HG03097 (cell line): ENCODE measurements around the gene CHIA.

Experiments
- ATAC-seq: cut with Tn5 transposase; IDR thresholded peaks from one replicate; pipeline ENCODE4 v1.9.1; 2021; ENCODE audit not compliant: unreplicated experiment, low FRiP score

The CHIA gene

DNA sequence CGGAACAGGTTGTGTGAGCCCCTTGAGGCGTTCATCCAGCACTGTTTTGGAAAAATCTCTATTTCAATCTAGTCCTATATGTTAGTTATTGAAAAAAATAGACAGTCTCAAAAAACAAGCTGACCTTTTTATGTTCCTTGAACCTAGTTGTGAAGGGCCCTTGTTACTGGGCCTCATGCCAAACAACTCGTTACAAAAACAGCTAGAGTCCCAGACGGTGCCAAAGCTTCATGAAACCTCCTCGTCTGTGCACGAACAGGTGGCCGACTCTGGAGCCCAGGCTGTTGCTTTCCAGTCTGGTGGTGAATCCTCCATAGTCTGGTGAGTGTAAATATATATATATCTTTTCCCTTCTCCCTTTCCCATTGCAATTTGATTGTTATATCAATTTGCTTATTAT is at the start of gene CHIA:
TSS of gene CHIA (plus strand) at position 222 of the 400 bp plus-strand sequence. CDS start 19,617 bp downstream, outside the sequence.
- ATAC-seq, result no peak

DNA sequence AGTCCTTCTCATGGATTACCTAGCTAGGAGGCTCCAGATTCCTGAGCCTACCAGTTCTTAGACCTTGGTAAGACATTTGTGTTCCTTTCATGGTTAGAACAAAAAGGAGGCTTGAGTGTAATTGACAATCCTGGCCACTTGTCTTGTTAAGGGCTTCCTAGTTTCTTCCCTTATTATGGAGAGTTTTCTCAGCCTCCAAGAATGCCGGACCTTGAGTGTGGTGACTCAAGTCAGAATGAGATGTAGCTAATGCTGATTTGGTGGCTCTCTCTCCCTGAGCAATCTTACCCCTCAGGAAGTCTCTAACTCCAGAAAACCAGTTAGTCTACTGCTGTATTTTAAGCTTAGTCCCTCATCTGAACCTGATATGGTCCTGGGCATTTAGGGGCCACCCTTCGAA is 48.9 kb upstream of the CHIA start:
- no peak for ATAC-seq

DNA sequence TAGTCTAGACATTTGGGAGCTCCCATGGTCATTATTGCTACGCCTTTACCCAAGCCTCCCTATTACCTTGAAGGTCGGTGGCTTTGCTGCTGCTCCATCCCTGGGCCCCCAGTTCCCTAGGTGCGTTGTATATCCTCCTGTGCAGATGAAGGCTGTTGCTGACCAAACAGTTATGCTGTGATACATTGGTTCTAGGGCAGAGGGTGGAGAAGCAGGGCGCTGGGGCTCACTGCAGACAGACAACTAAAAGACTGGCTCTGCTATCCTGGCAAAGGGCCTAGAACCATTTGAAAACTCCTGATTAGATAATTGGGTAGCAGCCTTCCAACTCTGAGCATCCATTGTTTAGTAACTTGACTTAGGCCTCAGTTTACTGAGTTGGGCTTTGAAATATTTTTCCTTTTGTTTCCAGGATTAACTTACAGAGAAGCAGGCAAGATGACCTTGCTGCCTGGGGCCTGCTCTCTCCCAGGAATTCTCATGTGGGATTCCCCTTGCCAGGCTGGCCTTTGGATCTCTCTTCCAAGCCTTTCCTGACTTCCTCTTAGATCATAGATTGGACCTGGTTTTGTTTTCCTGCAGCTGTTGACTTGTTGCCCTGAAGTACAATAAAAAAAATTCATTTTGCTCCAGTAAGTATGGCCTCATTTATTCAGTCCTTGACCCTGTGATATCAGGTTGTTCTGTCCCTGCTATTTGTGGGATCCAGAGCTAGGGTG is 47.7 kb upstream of the CHIA start:
- no peak for ATAC-seq

DNA sequence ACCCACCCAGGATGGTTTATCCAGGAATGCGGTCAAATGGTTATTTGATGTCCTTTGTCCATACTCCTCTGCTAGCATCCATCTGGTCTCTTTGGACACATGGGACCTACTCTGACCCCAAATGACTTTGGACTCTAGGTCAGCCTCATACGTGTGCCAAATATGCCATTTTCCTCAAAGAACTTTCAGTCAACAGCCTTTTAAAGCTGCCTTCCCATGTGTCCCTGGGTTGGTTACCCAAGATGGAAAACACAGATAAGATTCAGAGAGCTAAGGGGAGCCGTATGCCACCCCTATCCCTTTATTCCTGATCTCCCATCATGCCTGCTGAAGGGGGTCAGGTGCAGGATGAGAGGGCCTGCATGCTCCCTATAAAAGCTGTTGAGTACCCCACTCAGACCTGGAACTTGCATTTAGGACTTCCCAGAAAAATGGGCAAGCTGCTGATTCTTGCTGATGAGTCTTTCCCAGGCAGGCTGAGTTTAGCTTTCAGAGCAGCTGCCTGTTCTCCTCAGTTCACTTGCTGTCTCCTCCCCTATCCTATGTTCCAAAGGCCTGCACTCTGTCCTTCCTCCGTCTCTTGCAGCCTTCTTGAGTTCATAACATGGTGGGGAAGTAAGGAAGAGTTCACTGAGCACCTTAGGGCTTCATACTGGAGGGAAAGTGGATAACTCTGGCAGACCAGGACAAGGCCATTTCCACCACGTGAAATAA is 43.4 kb upstream of the CHIA start:
- no peak for ATAC-seq

DNA sequence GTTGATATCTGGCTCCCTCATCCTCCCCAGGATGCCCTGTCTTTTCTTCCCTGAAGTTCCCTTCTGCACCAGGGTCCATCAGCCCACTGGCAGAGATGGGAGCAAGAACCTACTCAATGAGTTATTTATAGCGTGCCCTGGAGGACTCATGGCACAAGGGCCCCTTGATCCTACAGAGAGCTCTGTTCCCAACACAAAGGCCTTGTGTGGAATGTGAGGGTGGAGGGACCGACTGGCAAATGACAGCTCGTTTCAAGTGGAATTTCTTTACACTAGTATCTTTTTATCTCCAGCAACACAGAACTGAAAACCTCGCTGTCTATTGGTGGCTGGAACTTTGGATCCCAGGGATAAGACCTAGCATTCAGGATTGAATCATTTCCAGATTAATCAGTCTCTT is 40.7 kb upstream of the CHIA start:
- ATAC-seq, result no peak

DNA sequence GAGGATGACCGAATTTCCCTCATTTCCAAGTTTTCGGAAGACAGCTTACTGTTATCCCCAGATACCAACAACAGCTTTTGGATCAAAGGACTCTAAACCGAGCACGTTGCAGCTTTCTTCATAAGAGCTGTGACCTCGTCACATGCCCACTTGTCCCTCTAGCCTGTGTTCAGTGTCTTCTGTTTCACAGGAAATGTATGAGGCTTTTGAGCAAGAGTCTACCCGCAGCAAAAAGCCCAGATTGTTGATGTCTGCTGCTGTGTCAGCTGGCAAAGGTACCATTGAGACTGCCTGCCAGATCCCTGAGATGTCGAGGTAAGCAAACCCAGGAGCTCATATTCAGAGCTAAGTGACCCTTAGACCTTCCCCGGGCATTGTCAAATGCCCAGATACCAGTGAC is 39.1 kb upstream of the CHIA start:
- ATAC-seq, result no peak

DNA sequence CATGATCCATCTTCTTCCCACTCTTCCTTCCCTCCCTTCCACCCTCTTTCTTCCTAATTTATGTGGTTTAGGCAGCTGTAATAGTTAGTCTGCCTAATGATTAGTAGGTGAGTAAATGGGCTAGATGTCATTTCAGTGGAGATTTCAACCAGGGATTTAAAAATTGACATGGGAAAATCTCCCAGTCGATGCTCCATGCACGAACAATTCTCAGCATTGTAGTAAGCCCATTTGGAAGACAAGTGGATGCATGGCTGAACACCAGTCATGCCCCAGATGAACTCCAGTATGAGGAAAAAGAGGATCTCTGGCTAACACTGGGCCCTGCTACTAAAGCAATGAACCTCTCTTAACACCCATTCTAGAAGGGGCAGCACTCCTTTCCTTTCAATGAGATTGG is 37.9 kb upstream of the CHIA start:
- ATAC-seq, result no peak

DNA sequence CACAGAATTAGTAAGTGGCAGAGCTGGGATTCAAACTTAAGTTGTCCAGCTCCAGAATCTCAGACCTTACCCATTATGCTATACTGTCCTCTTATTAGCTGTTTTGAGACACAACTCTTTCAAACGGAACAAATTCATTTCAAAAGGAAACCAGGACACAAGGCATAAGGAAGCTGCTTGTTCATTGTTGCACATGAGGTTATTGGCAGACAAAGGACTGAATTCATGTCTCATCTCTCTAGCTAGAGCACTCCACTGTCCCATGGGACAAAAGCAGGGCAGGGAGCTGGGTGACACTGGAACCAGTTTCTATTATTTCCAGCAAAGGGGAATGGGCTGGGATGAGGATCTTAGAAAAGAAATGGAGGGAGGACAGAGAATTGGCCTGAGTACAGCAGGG is 36.8 kb upstream of the CHIA start:
- ATAC-seq, result no peak

DNA sequence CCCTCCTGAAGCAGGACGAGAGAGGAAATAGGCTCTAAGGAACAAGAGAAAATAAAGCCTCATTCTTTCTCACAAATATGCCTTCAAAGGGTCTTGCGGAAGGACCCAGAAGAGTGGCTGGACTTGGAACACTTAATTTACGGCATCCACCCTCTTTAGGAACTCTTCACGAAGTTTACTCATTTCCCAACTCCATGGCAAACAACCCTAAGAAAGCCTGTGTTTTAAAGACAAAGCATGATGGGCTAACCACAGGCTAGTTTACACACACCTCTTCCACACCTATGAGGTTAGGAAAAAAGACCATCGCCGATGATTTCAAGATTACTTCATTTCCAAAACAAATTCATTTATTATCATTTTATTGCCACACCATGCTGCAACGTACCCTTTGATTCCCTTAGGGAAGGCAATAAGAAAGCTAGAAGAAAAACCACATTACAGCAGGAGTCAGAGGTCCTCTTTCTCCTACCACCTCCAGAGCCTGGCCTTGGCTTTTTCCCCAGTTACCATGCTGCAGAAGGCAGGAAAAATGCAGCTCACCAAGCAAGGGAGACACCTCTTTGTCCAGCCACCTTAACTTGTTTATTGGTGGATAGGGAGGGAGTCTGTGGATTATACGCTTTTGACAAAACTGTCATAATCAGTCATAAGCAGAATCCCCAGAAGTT is 33.5 kb upstream of the CHIA start:
- ATAC-seq, result no peak

DNA sequence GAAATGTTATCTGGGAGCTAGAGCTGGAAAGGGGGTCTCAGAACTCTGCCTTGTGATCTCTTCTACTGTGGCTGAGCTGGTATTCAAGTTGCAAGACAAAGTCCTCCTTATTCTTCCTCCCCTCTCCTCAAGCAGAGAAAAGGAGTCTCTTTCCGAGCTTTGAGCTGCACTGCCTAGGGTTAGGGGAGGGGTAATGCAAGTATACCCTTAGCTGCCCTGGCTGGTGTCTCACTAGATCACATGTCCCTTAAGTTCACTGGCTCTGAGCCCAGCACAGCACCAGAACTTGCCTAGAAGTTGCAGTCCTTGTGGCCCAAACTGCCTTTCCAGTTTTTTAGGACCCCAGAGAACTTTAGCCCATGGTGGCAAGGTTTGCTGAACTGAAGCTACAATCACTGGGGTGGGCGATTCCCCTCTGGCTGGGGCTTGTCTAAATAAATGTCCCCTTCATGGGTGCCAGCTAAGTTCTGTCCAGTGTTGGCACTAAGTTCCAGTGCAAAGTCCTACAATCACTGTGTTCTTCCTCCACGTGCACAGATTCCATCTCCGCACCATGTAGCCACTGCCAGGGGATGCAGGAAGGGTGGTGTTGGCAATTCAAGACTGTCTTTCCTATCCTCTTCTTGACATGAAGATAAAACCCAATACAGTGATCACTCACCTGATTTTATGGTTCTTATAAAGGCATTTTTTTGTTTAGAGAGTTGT is 22.7 kb upstream of the CHIA start:
- no peak for ATAC-seq

DNA sequence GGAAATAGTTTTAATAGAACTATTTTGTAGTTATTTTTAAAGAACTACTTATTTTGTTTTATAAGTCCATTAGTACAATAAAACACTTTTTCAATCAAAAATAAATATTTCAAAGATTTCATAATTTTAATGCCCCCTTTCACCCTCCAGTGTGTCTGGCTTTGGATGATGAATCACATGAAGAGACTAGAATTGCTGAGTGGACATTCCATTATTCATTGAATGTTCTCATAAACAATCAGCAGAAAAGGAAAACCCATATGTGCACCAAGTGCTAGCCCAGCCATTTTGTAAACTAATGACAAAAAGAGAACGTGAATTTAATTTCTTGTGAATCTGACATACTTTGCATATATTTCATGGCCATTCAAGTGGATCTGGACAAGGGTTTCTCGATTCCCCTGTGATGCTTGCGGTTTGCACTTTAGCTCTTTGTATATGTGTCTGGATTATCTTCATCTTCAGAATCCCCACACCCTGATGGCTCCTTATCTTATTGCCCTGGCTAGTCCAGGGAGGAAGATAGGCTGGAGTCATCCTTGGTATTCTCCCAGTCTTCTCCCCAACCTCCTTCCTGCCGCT is 20.7 kb upstream of the CHIA start:
- ATAC-seq, result no peak

DNA sequence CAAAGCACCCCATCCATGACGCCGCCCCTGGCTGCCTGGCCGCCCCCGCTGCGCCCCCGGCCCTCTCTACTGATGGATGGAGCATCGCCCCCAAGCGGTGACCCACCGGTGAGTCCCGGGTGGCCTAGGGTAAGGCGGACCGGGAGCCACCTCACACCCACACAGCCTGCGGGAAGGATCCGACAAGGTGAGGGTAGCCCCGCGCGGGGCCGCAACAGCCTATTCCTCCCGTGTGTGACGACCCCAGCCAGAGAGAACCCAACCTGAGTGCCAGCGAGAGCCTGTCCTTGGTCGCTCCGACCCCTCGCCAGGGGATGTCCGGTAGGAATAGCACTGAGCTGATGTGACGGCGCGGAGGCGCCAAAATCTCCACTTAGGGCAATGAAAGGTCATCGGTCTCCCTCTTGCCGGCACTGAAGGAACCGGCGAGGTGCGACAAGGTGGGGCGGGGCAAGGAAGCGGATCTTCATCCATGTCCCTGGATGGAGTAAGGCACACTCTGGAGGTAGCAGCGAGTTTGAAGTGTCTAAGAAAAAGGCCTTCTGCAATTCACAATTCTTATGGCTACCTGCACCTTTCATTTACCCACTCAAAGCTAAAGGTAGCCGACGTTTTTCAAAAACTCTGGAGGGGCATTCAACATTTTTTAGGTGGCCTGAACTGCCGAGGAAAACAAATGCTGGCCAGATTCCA is 19.7 kb upstream of the CHIA start:
- no peak for ATAC-seq

DNA sequence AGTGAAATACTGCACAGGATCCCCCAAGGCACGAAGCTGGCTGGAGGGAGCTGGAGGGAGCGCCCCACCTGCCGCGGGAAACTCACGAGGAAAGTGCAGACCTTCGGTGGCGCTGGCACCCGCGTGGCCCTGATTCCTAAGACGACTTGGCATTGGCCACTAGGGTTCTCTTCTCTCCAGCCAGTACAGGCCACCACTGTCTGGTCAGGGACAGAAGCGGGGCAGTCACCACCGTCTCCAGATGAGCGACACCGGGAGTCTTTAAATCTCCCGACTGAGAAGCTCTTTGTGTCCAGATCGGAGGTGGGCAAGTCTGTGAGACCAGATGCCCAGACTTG is 19.2 kb upstream of the CHIA start:
- no peak for ATAC-seq

DNA sequence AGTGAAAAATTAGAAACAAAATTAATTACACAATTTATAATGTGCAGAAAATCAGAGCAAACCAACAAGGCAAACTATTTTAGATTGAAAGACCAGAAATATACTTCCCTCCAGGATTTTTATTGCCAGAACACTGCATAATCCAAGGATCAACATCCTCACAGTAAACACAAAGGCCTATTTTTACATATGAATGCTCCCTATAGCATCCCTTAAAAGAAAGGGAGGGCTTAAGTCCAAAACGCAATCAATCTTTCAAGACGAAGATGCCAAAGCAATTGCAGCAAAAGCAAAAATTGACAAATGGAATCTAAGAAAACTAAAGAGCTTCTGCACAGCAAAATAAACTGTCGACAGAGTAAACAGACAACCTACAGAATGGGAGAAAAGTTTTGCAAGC is 18.6 kb upstream of the CHIA start:
- no peak for ATAC-seq

DNA sequence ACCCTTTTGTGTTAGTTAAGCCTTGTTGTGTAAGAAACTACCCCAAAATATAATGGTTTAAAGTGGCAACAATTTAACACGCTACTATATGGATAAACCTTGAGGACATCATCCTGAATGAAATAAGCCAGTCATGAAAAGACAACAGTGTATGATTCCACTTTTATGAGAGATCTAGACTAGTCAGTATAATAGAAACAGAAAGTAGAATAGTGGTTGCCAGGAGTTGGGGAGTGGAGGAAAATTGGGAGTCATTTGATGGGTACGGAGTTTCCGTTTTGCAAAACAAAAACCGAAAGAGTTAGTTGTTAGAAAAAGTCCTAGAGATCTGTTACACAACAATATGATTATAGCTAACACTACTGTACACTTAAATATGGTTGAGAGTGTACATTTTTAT is 16.0 kb upstream of the CHIA start:
- no peak for ATAC-seq

DNA sequence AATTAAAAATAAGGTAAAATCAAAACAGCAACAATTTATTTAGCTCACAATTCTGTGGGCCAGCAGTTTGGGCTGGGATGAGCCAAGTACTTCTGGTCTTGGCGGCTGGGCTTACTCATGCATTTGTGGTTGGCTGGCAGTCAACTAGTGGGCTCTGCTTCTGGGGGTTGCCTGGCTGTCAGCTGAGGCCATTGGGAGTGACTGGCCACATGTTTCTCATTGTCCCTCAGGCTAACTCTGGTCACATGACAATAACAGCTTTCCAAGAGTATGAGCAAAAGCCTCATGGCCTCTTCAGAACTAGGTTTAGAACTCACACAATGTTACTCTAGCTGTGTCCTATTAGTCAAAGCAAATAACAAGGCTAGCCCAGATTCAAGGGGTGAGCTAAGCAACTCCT is 15.6 kb upstream of the CHIA start:
- ATAC-seq, result no peak

DNA sequence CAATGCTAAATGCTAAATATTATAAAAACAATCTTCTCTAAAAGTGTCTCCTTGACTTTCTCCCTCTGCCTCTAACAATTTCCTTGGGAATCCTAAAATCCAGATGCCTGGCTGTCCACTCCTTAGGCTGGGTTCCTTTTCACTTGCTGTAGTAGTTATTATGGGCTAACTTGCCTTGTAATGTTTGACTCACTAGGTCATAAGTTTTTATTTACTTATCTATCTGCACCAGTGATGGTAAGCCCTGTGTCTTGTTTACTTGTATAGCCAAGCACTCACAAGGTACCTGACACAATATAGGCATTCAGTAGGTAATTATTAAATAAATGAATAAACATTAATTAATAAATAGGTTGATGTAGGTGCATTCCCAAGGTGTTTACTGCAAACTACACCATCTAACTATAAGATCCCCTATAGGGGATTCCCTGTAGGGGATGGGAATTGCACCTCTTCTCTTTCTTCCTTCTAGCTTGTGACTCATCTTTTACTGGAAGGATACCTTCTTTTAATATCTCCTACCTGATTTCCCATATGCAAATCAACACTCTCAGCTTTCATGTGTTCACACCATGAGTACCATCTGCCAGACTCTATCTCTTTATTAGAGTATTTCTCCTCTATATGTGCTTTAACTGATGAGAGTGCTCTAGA is 14.7 kb upstream of the CHIA start:
- ATAC-seq, result no peak

DNA sequence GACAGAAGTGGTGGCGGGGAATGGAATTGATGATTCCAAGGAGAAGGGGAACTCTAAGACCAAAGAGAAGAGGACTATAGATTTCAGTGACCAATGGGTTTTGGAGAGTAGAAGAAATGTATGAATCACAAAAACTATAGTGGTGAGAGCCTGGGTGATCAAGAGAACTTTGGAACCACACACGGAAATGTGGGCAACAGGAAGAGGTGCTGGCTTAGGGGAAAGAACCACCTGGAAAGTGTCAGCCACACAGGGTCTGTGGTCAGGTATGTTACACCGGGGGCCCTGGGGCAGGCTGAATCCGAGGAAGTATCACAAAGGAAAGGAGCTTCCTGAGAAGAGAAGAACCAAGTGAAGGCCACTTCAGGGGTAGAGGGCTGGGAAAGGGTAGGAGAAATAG is 11.5 kb upstream of the CHIA start:
- no peak for ATAC-seq

DNA sequence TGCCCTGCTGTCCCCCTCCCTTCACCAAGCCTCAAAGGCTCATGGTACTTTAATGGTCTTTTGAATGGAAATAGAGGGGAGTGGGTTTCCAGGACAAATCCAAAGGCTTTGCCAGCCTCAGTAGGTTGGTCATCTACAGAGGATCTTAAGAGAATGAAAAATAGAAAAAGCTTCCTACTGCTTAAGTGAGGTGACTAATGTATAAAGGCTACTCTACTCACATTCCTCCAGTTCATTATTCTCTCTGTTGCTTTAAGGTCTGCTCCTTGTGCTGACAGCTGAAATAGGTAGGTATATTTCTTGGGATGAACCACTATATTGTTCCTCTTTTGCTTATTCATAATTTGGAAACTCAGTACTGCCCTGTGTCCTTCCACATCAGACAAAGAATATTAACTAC is 10.4 kb upstream of the CHIA start:
- ATAC-seq, result no peak

DNA sequence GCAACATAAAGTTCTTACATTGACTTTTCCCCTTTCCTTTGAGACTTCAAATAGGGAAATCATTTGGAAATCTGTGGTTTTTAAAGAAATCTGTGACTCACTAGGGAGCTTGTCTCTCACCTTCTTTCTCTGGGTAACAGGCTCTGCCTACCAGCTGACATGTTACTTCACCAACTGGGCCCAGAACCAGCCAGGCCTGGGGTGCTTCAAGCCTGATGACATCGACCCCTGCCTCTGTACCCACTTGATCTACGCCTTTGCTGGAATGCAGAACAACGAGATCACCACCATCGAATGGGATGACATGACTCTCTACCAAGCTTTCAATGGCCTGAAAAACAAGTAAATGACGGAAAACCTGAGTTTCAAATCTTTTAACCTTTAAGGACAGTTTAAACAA is 9.2 kb upstream of the CHIA start:
- no peak for ATAC-seq
